Heart right ventricle (tissue), 16 donors: Measurements from ENCODE around the gene CCDC91. TPM values are rescaled to one million over a fixed set of nuclear protein-coding genes. Genes with fewer than 3 reads are reported as not detected.

Experiments
- ATAC-seq, 8 donors: fragments of 200-7000 bp; cut with Tn5 transposase; one replicate each; pipeline ENCODE4 v1.9.1; 2020; ENCODE audit warnings: mild to moderate bottlenecking in 8 of 8, moderate library complexity in 8 of 8, moderate number of reproducible peaks in 1 of 8
- DNase-seq, 2 donors: peaks; one replicate each; pipeline ENCODE4 v3.0.0-alpha.2; 2020
- H3K27ac ChIP-seq, 10 donors: fragments of 200-600 bp; sonication (generic) in 2 of 10; one replicate each; pipeline versions ENCODE4 v1.5.0 to v1.8.0; 2020 to 2022; ENCODE audit warnings: mild to moderate bottlenecking in 3 of 10
- H3K27me3 ChIP-seq, 7 donors: fragments of 200-600 bp; one replicate each; pipeline ENCODE4 v1.8.0; 2021 to 2022; ENCODE audit warnings: mild to moderate bottlenecking in 2 of 7
- H3K36me3 ChIP-seq, 9 donors: fragments of 200-600 bp; sonication (generic) in 1 of 9; one replicate each; pipeline versions ENCODE4 v1.5.0 to v1.8.0; 2020 to 2022; ENCODE audit warnings: mild to moderate bottlenecking in 2 of 9
- H3K4me1 ChIP-seq, 9 donors: fragments of 200-600 bp; sonication (generic) in 1 of 9; one replicate each; pipeline versions ENCODE4 v1.5.0 to v1.8.0; 2020 to 2022; ENCODE audit warnings: mild to moderate bottlenecking in 4 of 9
- H3K4me3 ChIP-seq, 10 donors: fragments of 200-600 bp; sonication (generic) in 2 of 10; one replicate each; pipeline versions ENCODE4 v1.5.0 to v1.8.0; 2020 to 2022; ENCODE audit warnings: mild to moderate bottlenecking in 7 of 10, moderate library complexity in 2 of 10
- H3K9me3 ChIP-seq, 11 donors: fragments of 200-600 bp in 10 of 11; sonication (generic) in 2 of 11; one replicate each; pipeline versions ENCODE4 v1.5.0 to v1.8.0; 2013 to 2022; ENCODE audit warnings: mild to moderate bottlenecking in 2 of 11, control low read depth in 1 of 11, moderate library complexity in 1 of 11
- CTCF ChIP-seq, 9 donors: fragments of 200-600 bp; sonication (generic) in 2 of 9; IDR thresholded peaks; one replicate each; pipeline versions ENCODE4 v1.5.0 to v1.8.0; 2021 to 2022; ENCODE audit warnings: antibody characterized with exemption in 9 of 9, mild to moderate bottlenecking in 5 of 9, moderate library complexity in 1 of 9
- WGBS, 2 donors: extraction: QIAGEN DNeasy Blood & Tissue Kit; methylation state at CpG; one replicate each; pipeline ENCODE4 v1.1.7; 2013; ENCODE audit warnings: inconsistent platforms in 1 of 2; 5-methylcytosine and 5-hydroxymethylcytosine counted together
- intact Hi-C, 10 donors: fragments of 100-400 bp; cut with DNase I; formaldehyde crosslinking; loops; one replicate each; pipeline versions ENCODE4 v1.11.1 to v1.14.2; 2022
- polyA plus RNA-seq, 2 donors: library from polyadenylated mRNA; stranded (reverse); fragments of 200-250 nt; gene quantifications; one replicate each; pipeline ENCODE4 v1.2.3, GENCODE V29; 2013
- total RNA-seq, 10 donors: library from RNA; stranded (reverse); fragmentation: NEBNext Ultra II Directional in 3 of 10; extraction: Animal tissue kit (Norgen Biotek cat#: 25700) in 3 of 10; gene quantifications; one replicate each; pipeline versions ENCODE4 v1.2.1 to v1.2.4, GENCODE V29; 2021 to 2023
- donor health status: Arrhythmogenic right ventricular cardiomyopathy.
- donor health status: ischemic (EF 13 %, LVEDD 7.1; RV severe dilation, severe dysfunction).
- donor health status: healthy with polysubstance abuse.
- donor health status: DM: no; HTN: yes; CAD: no.
- donor health status: DM: no; HTN: no; CAD: no.
- donor health status: ischemic (EF 25% LVEDD 6.9; RV normal size, moderate dysfunction).
- donor health status: ischemic (EF 25% LVEDD 5.7; RV mildly dilated, moderate dysfunction).
- donor health status: healthy.
- donor health status: DM: yes; HTN: yes; CAD: no.
- donor health status: Ischemic cardiomyopathy.
- donor health status: ischemic (EF 35%, LVEDD 5.7; RV mildly dilated, moderate dysfunction).
- donor health status: nonischemic (EF 11% LVEDD 7.7; RV severe dilation, severe dysfunction).
- donor health status: DM: yes; HTN: yes; CAD: no.
- donor health status: PGD.
- donor health status: ischemic (EF 29% LVEDD 5.4; RV normal size, mild dysfunction).
- donor health status: nonischemic (EF 23%, LVEDD 6.1; RV moderate dilation, normal function).

CCDC91 gene
- total and polyA plus RNA-seq, 12 donors: 20.5 to 66.4 (median 54.5) TPM

GRCh38 chr12:28507033-28507432 is 316.8 kb downstream of the CCDC91 start:
- TF ChIP-seq CTCF (IDR thresholded peaks at IDR 0.05): no peak
- ATAC-seq (no peak), DNase-seq (no peak)
- Histone ChIP-seq H3K9me3 (no peaks in the 10 kb centered on the region), H3K36me3 (no peaks in the 10 kb centered on the region), H3K27me3 (no peaks in the 10 kb centered on the region), H3K4me3 (no peak overlapping the region), H3K27ac (no peak overlapping the region), H3K4me1 (peaks cover 0 to 18% (median 9%) of the 10 kb centered on the region in 9 donors)
- intact Hi-C loops: no loop called here

GRCh38 chr12:28507867-28508266 is 317.6 kb downstream of the CCDC91 start:
- 94 to 95% methylated on average over 3 of the region's 3 CpGs for WGBS, 2 donors
- no peak for DNase-seq
- ATAC-seq: no peak
- peaks cover 0 to 8% (median 0%) of the 10 kb centered on the region in 11 donors for H3K9me3 ChIP-seq
- no peaks in the 10 kb centered on the region for H3K27me3 ChIP-seq
- no peak overlapping the region for H3K4me3 ChIP-seq
- TF ChIP-seq CTCF (IDR thresholded peaks at IDR 0.05): no peak
- peaks cover 0 to 18% (median 9%) of the 10 kb centered on the region in 9 donors for H3K4me1 ChIP-seq
- H3K27ac ChIP-seq: no peak overlapping the region
- no peaks in the 10 kb centered on the region for H3K36me3 ChIP-seq
- intact Hi-C loops: no loop called here

GRCh38 chr12:28512406-28512805 is 322.1 kb downstream of the CCDC91 start:
- DNase-seq (no peak), ATAC-seq (no peak)
- WGBS, 2 donors: 88 to 99% methylated on average over 6 of the region's 6 CpGs
- peaks cover 0 to under 1% (median 0%) of the 10 kb centered on the region in 9 donors for H3K4me1 ChIP-seq
- intact Hi-C loops: no loop called here
- no peak overlapping the region for H3K27ac ChIP-seq
- peaks cover 0 to 21% (median 0%) of the 10 kb centered on the region in 11 donors for H3K9me3 ChIP-seq
- H3K36me3 ChIP-seq: no peaks in the 10 kb centered on the region
- no peaks in the 10 kb centered on the region for H3K27me3 ChIP-seq
- no peak overlapping the region for H3K4me3 ChIP-seq
- no peak for TF ChIP-seq CTCF (IDR thresholded peaks at IDR 0.05)

GRCh38 chr12:28512876-28513275 is 322.6 kb downstream of the CCDC91 start:
- H3K9me3 ChIP-seq: peaks cover 0 to 25% (median 0%) of the 10 kb centered on the region in 11 donors
- H3K27ac ChIP-seq: no peak overlapping the region
- no peak overlapping the region for H3K4me3 ChIP-seq
- intact Hi-C loops: no loop called here
- no peaks in the 10 kb centered on the region for H3K27me3 ChIP-seq
- no peaks in the 10 kb centered on the region for H3K36me3 ChIP-seq
- H3K4me1 ChIP-seq: no peaks in the 10 kb centered on the region
- DNase-seq (no peak), ATAC-seq (no peak)
- 92 to 100% methylated on average over 1 of the region's 1 CpG for WGBS, 2 donors
- TF ChIP-seq CTCF (IDR thresholded peaks at IDR 0.05): no peak
